Testis (tissue), 3 donors: ENCODE results near the gene KRTAP23-1. TPM values are rescaled to one million over a fixed set of nuclear protein-coding genes. Genes with fewer than 3 reads are reported as not detected.

Source experiments
- DNase-seq: peaks from one replicate; pipeline ENCODE4 v3.0.0-alpha.2; 2019
- H3K27ac ChIP-seq, 2 donors: fragments of 200-600 bp; sonication (generic); one replicate each; pipeline ENCODE4 v1.5.1; 2019
- H3K27me3 ChIP-seq: fragments of 200-600 bp; sonication (generic); one replicate; pipeline ENCODE4 v1.5.1; 2019
- H3K36me3 ChIP-seq: fragments of 200-600 bp; sonication (generic); one replicate; pipeline ENCODE4 v1.5.1; 2017; ENCODE audit warnings: low read depth; ENCODE audit errors: missing control alignments
- H3K4me1 ChIP-seq: fragments of 200-600 bp; sonication (generic); one replicate; pipeline ENCODE4 v1.5.1; 2019
- H3K4me3 ChIP-seq, 2 donors: fragments of 200-600 bp; sonication (generic); one replicate each; pipeline ENCODE4 v1.5.1; 2017 to 2019
- H3K9me3 ChIP-seq: fragments of 200-600 bp; sonication (generic); one replicate; pipeline ENCODE4 v1.5.1; 2017
- CTCF ChIP-seq, 3 experiments: fragments of 450-650 bp in 2 of 3; fragments of 200-600 bp in 1 of 3; sonication (generic) in 1 of 3; IDR thresholded peaks; one replicate each; pipeline ENCODE4 v1.5.1; 2016 to 2019; ENCODE audit warnings: antibody characterized with exemption in 3 of 3, mild to moderate bottlenecking in 2 of 3, moderate library complexity in 1 of 3
- POLR2A ChIP-seq: fragments of 450-650 bp; IDR thresholded peaks from one replicate; pipeline ENCODE4 v1.6.1; 2017; ENCODE audit warnings: antibody characterized with exemption, mild to moderate bottlenecking, moderate library complexity
- WGBS, 2 donors: methylation state at CpG; one replicate each; pipeline ENCODE4 v1.1.5; 2018; 5-methylcytosine and 5-hydroxymethylcytosine counted together
- intact Hi-C: fragments of 100-400 bp; cut with DNase I; formaldehyde crosslinking; loops from one replicate; pipeline ENCODE4 v1.15.1; 2023; ENCODE audit warnings: low total_unique reads
- polyA plus RNA-seq: library from polyadenylated mRNA; stranded (reverse); fragments of 350-450 nt; fragmentation: Illumina TruSeq; extraction: RNeasy Lipid Tissue Mini Kit (QIAGEN cat#74804); gene quantifications from one replicate; pipeline ENCODE4 v1.2.3, GENCODE V29; 2014; ENCODE audit warnings: low read depth, low replicate concordance; ENCODE audit not compliant: insufficient read depth
- total RNA-seq, 2 donors: library from RNA; depleted of rRNA; stranded (reverse); fragments of >200 nt; gene quantifications; one replicate each; pipeline ENCODE4 v1.2.3, GENCODE V29; 2016

Gene KRTAP23-1
- total and polyA plus RNA-seq, 3 donors from 2014 or later: not detected

- H3K4me3 ChIP-seq: no peak overlapping the region
- 75 to 82% methylated on average over 2 of the region's 2 CpGs for WGBS, 2 donors
- H3K27me3 ChIP-seq: no peaks in the 10 kb centered on the region
- intact Hi-C loops: no loop called here
- H3K27ac ChIP-seq: no peak overlapping the region
- TF ChIP-seq POLR2A: no peak
- no peak for TF ChIP-seq CTCF (IDR thresholded peaks at IDR 0.05)
- H3K9me3 ChIP-seq: no peaks in the 10 kb centered on the region
- H3K36me3 ChIP-seq: no peaks in the 10 kb centered on the region
- H3K4me1 ChIP-seq: no peaks in the 10 kb centered on the region
- no peak for DNase-seq
These were observed 3.4 kb downstream of the KRTAP23-1 start for GRCh38 chr21:30345014-30345413.

- intact Hi-C loops: no loop called here
- Histone ChIP-seq H3K4me1 (no peaks in the 10 kb centered on the region), H3K27me3 (no peaks in the 10 kb centered on the region), H3K9me3 (no peaks in the 10 kb centered on the region), H3K4me3 (no peak overlapping the region), H3K36me3 (no peaks in the 10 kb centered on the region), H3K27ac (no peak overlapping the region)
- peak; percentile 77 for DNase-seq
- TF ChIP-seq POLR2A: no peak
- peak; percentile 88 to 96 (median 89) for TF ChIP-seq CTCF (IDR thresholded peaks at IDR 0.05)
- 88 to 94% methylated on average over 2 of the region's 2 CpGs for WGBS, 2 donors
These were observed 7.5 kb downstream of the KRTAP23-1 start for GRCh38 chr21:30340714-30341573.

GRCh38 chr21:30338717-30339116, 9.7 kb downstream of the KRTAP23-1 start:
- Histone ChIP-seq H3K27me3 (no peaks in the 10 kb centered on the region), H3K4me1 (no peaks in the 10 kb centered on the region), H3K9me3 (no peaks in the 10 kb centered on the region), H3K4me3 (no peak overlapping the region), H3K27ac (no peak overlapping the region), H3K36me3 (no peaks in the 10 kb centered on the region)
- no peak for DNase-seq
- TF ChIP-seq POLR2A (no peak), CTCF (IDR thresholded peaks at IDR 0.05) (no peak)
- WGBS, 2 donors: 86 to 96% methylated on average over 4 of the region's 4 CpGs
- intact Hi-C loops: no loop called here

- TF ChIP-seq CTCF (IDR thresholded peaks at IDR 0.05): no peak
- TF ChIP-seq POLR2A: no peak
- H3K9me3 ChIP-seq: no peaks in the 10 kb centered on the region
- no peak overlapping the region for H3K27ac ChIP-seq
- no peak overlapping the region for H3K4me3 ChIP-seq
- no peaks in the 10 kb centered on the region for H3K27me3 ChIP-seq
- DNase-seq: no peak
- intact Hi-C loops: no loop called here
- H3K36me3 ChIP-seq: no peaks in the 10 kb centered on the region
- no peaks in the 10 kb centered on the region for H3K4me1 ChIP-seq
These were observed 10.6 kb downstream of the KRTAP23-1 start for GRCh38 chr21:30337772-30338171.

- TF ChIP-seq CTCF (IDR thresholded peaks at IDR 0.05) (no peak), POLR2A (no peak)
- no peaks in the 10 kb centered on the region for H3K27me3 ChIP-seq
- no peaks in the 10 kb centered on the region for H3K9me3 ChIP-seq
- DNase-seq: no peak
- no peak within 1 kb of the TSS for H3K27ac ChIP-seq
- no peak within 1 kb of the TSS for H3K4me3 ChIP-seq
- no peaks in the 10 kb centered on the region for H3K36me3 ChIP-seq
- WGBS, 2 donors: 89 to 94% methylated on average over 6 of the region's 6 CpGs
- intact Hi-C loops: no loop called here
- H3K4me1 ChIP-seq: no peaks in the 10 kb centered on the region
These were observed 11.1 kb downstream of the KRTAP23-1 start, which contains the start of gene KRTAP27-1 for GRCh38 chr21:30337276-30337744. TSS of gene KRTAP27-1 (minus strand) at chr21:30337694. CDS start at chr21:30337668, 26 bp downstream.
